DND-41 (cell line): ENCODE data around the gene SLC6A9.

ENCODE experiments used
- ATAC-seq: fragments of 200-7000 bp; cut with Tn5 transposase; 3 replicates; pipeline ENCODE4 v1.9.1; 2021; ENCODE audit warnings: low read depth; ENCODE audit not compliant: insufficient read depth
- DNase-seq: peaks from one replicate; pipeline ENCODE4 v3.0.0-alpha.2; 2020
- H2AFZ ChIP-seq: 2 replicates; pipeline ENCODE4 v1.6.0; 2012; ENCODE audit warnings: low read depth, low read length
- H3K27ac ChIP-seq: 2 replicates; pipeline ENCODE4 v1.5.1; 2012; ENCODE audit warnings: low read length, inconsistent platforms
- H3K27me3 ChIP-seq: fragments of 200-600 bp; sonication (generic); 2 replicates; pipeline ENCODE4 v1.6.0; 2012; ENCODE audit warnings: low read length, mild to moderate bottlenecking, inconsistent platforms; ENCODE audit not compliant: insufficient read depth, poor library complexity
- H3K36me3 ChIP-seq: 2 replicates; pipeline ENCODE4 v1.5.1; 2012; ENCODE audit warnings: low read length, inconsistent platforms; ENCODE audit not compliant: insufficient read depth
- H3K4me1 ChIP-seq: 2 replicates; pipeline ENCODE4 v1.5.1; 2012; ENCODE audit warnings: mild to moderate bottlenecking, low read length; ENCODE audit not compliant: insufficient read depth
- H3K4me2 ChIP-seq: 2 replicates; pipeline ENCODE4 v1.6.0; 2012; ENCODE audit warnings: mild to moderate bottlenecking, moderate library complexity, low read length, inconsistent platforms; ENCODE audit not compliant: insufficient read depth
- H3K4me3 ChIP-seq, 2 experiments: fragments of 200-600 bp in 1 of 2; shearing (Covaris generic) in 1 of 2; 2 replicates each; pipeline ENCODE4 v1.5.1; 2012 to 2016; ENCODE audit warnings: inconsistent platforms in 2 of 2, low read length in 2 of 2, mild to moderate bottlenecking in 2 of 2, low read depth in 1 of 2, moderate library complexity in 1 of 2
- H3K79me2 ChIP-seq: 2 replicates; pipeline ENCODE4 v1.6.0; 2012; ENCODE audit warnings: low read length, inconsistent platforms; ENCODE audit not compliant: insufficient read depth
- H3K9ac ChIP-seq: 2 replicates; pipeline ENCODE4 v1.6.0; 2012; ENCODE audit warnings: low read depth, mild to moderate bottlenecking, inconsistent platforms, low read length, moderate library complexity
- H3K9me3 ChIP-seq: 2 replicates; pipeline ENCODE4 v1.5.1; 2012; ENCODE audit warnings: low read length, moderate library complexity, mild to moderate bottlenecking, inconsistent platforms; ENCODE audit not compliant: insufficient read depth, severe bottlenecking
- H4K20me1 ChIP-seq: 2 replicates; pipeline ENCODE4 v1.6.0; 2012; ENCODE audit warnings: low read length; ENCODE audit not compliant: insufficient read depth
- EZH2 ChIP-seq: IDR thresholded peaks from 3 replicates; pipeline ENCODE4 v1.6.1; 2012; ENCODE audit warnings: borderline replicate concordance, low read depth, mild to moderate bottlenecking, moderate library complexity, low read length, inconsistent platforms; ENCODE audit not compliant: severe bottlenecking
- TF ChIP-seq, protein P1 (sequence below): IDR thresholded peaks from 2 replicates; pipeline ENCODE4 v1.5.1; 2012; ENCODE audit warnings: borderline replicate concordance, low read length, moderate library complexity, mild to moderate bottlenecking; ENCODE audit not compliant: poor library complexity, severe bottlenecking; ENCODE audit errors: extremely low read depth

The SLC6A9 gene

DNA sequence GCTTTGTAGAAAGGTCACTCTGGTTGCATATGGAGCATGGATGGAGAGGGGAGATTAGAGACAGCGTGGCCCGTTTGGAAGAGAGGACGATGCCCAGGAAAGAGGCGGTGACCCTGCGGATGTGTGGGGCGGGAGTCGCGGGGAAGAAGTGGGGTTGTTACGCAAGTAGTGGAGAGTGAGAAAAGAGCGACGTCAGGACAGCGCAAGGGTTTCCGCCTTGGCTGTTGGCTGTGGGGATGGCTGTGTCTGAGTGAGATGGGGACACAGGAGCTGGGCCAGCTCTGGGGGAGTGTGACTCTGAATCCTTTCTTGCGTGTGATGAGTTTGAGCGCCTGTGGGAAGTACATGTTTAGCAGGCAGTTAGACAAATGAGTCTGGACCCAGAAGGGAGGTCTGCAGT lies 48.5 kb downstream of the SLC6A9 start:
- Histone ChIP-seq H3K4me2 (no peak overlapping the region), H3K27me3 (peaks cover 11% of the 10 kb centered on the region), H3K9me3 (no peaks in the 10 kb centered on the region), H3K9ac (no peak overlapping the region), H4K20me1 (peaks cover 9% of the 10 kb centered on the region), H3K79me2 (no peaks in the 10 kb centered on the region), H2AFZ (no peak overlapping the region), H3K27ac (no peak overlapping the region), H3K4me3 (no peak overlapping the region), H3K4me1 (peaks cover 13% of the 10 kb centered on the region), H3K36me3 (peaks cover 7% of the 10 kb centered on the region)
- no peak for TF ChIP-seq EZH2
- TF ChIP-seq, protein P1, sequence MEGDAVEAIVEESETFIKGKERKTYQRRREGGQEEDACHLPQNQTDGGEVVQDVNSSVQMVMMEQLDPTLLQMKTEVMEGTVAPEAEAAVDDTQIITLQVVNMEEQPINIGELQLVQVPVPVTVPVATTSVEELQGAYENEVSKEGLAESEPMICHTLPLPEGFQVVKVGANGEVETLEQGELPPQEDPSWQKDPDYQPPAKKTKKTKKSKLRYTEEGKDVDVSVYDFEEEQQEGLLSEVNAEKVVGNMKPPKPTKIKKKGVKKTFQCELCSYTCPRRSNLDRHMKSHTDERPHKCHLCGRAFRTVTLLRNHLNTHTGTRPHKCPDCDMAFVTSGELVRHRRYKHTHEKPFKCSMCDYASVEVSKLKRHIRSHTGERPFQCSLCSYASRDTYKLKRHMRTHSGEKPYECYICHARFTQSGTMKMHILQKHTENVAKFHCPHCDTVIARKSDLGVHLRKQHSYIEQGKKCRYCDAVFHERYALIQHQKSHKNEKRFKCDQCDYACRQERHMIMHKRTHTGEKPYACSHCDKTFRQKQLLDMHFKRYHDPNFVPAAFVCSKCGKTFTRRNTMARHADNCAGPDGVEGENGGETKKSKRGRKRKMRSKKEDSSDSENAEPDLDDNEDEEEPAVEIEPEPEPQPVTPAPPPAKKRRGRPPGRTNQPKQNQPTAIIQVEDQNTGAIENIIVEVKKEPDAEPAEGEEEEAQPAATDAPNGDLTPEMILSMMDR, result no peak
- no peak for ATAC-seq
- no peak for DNase-seq

DNA sequence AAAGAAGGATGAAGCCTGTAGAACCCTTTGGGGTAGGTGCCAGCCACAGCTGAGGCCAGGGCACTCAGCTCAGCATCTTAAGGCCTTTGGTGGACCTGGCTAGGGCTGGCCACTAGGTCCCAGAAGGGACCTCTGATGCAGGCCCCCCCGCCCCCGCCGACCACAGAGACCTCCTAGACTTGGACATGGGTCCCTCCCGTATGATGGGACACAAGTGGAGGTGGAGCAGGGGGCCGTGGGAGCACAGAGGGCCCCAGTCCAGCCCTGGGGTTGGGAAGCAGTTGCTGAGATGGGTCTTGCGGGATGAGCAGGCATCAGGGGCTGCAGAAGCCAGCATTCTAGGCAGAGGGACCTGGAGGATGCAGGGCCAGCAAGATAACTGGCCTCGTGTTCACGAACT lies 49.0 kb downstream of the SLC6A9 start:
- no peaks in the 10 kb centered on the region for H3K79me2 ChIP-seq
- TF ChIP-seq, protein P1, result no peak
- no peak for TF ChIP-seq EZH2
- no peak overlapping the region for H3K4me3 ChIP-seq
- H2AFZ ChIP-seq, result no peak overlapping the region
- ATAC-seq (no peak), DNase-seq (no peak)
- no peak overlapping the region for H3K4me2 ChIP-seq
- H3K27ac ChIP-seq, result no peak overlapping the region
- H3K27me3 ChIP-seq, result peaks cover 11% of the 10 kb centered on the region
- H3K9me3 ChIP-seq, result no peaks in the 10 kb centered on the region
- peaks cover 14% of the 10 kb centered on the region for H4K20me1 ChIP-seq
- no peak overlapping the region for H3K9ac ChIP-seq
- H3K36me3 ChIP-seq, result peaks cover 13% of the 10 kb centered on the region
- H3K4me1 ChIP-seq, result peaks cover 18% of the 10 kb centered on the region

DNA sequence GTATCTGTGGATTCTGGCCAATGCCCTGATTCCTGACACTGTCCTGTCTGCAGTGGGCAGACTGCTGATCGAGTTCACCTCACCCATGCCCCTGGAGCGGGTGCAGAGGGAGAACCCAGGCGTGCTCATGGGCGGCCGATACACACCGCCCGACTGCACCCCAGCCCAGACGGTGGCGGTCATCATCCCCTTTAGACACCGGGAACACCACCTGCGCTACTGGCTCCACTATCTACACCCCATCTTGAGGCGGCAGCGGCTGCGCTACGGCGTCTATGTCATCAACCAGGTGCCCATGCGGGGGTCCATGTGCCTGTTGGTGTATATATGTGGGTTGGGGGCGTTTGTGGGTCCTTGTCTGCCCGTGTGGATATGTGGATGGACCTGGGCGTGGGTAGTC lies 49.6 kb downstream of the SLC6A9 start:
- ATAC-seq (no peak), DNase-seq (no peak)
- H2AFZ ChIP-seq, result no peak overlapping the region
- peaks cover 6% of the 10 kb centered on the region for H3K79me2 ChIP-seq
- peaks cover 7% of the 10 kb centered on the region for H3K27me3 ChIP-seq
- no peak overlapping the region for H3K27ac ChIP-seq
- H3K4me1 ChIP-seq, result peaks cover 24% of the 10 kb centered on the region
- H3K36me3 ChIP-seq, result peaks cover 19% of the 10 kb centered on the region
- H3K9ac ChIP-seq, result no peak overlapping the region
- H3K4me3 ChIP-seq, result no peak overlapping the region
- no peaks in the 10 kb centered on the region for H3K9me3 ChIP-seq
- no peak overlapping the region for H3K4me2 ChIP-seq
- H4K20me1 ChIP-seq, result peaks cover 20% of the 10 kb centered on the region
- TF ChIP-seq, protein P1, result no peak
- TF ChIP-seq EZH2, result no peak

DNA sequence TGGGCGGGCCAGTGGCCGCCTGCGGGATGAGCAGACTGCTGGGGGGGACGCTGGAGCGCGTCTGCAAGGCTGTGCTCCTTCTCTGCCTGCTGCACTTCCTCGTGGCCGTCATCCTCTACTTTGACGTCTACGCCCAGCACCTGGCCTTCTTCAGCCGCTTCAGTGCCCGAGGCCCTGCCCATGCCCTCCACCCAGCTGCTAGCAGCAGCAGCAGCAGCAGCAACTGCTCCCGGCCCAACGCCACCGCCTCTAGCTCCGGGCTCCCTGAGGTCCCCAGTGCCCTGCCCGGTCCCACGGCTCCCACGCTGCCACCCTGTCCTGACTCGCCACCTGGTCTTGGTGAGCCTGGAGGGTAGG lies 50.1 kb downstream of the SLC6A9 start:
- Histone ChIP-seq H3K27ac (no peak overlapping the region), H4K20me1 (peaks cover 26% of the 10 kb centered on the region)

More for the DNA sequence above, 50.1 kb downstream of the SLC6A9 start:
- Histone ChIP-seq H3K36me3 (peaks cover 24% of the 10 kb centered on the region), H3K9me3 (no peaks in the 10 kb centered on the region), H2AFZ (no peak overlapping the region), H3K27me3 (peaks cover 7% of the 10 kb centered on the region), H3K4me2 (no peak overlapping the region), H3K9ac (no peak overlapping the region), H3K79me2 (peaks cover 11% of the 10 kb centered on the region), H3K4me1 (peaks cover 29% of the 10 kb centered on the region), H3K4me3 (no peak overlapping the region)
- TF ChIP-seq, protein P1, result no peak
- TF ChIP-seq EZH2, result no peak
- DNase-seq (no peak), ATAC-seq (no peak)
